K562 (cell line): Measurements from ENCODE around the gene TSHR. TPM values are rescaled to one million over a fixed set of nuclear protein-coding genes. Genes with fewer than 3 reads are reported as not detected.

Source experiments
- ATAC-seq: fragments of 200-7000 bp; cut with Tn5 transposase; 3 replicates; pipeline ENCODE4 v1.9.1; 2020; ENCODE audit warnings: moderate library complexity
- BruUV-seq: library from RNA; stranded (reverse); fragments of 400-500 nt; replicated peaks from 2 replicates; lab custom pipeline; 2021; lab: Mats Ljungman, UMichigan
- CTCF ChIA-PET: fragments of 300-600 bp; formaldehyde crosslinking; extraction: SDS; loops from one replicate; lab custom pipeline; 2021; ENCODE audit warnings: low intra/inter-chr PET ratio; lab: Yijun Ruan, JAX
- POLR2A ChIA-PET: fragments of 300-600, 350-650 bp; sonication (Branson Sonifier 250); formaldehyde crosslinking; extraction: SDS; loops from one replicate; lab custom pipeline; 2021; ENCODE audit warnings: antibody characterized with exemption, inconsistent platforms; lab: Yijun Ruan, JAX
- DNase-seq, 4 experiments: peaks; one replicate each; pipeline versions ENCODE4 v3.0.0 to v3.0.0-alpha.2; 2011 to 2018; ENCODE audit warnings: low spot score in 3 of 4, mixed read lengths in 3 of 4; ENCODE audit errors: extremely low read depth in 1 of 4
- FAIRE-seq: peaks from 2 replicates; lab custom pipeline; 2011; peaks lifted over from hg19 to GRCh38; lab: Jason Lieb, UNC
- H2AFZ ChIP-seq: 2 replicates; pipeline ENCODE4 v1.6.0; 2011; ENCODE audit warnings: low read depth, low read length, control low read depth, inconsistent platforms
- H3K27ac ChIP-seq: fragments of 200-600 bp; 3 replicates; pipeline ENCODE4 v1.8.0; 2011; ENCODE audit warnings: low read depth, mild to moderate bottlenecking, control low read depth, inconsistent platforms, low read length, moderate library complexity, mixed read lengths; ENCODE audit errors: extremely low read depth
- H3K27me3 ChIP-seq, 2 experiments: fragments of 300-600 bp in 1 of 2; 2 replicates in 1 of 2; 3 replicates in 1 of 2; pipeline versions ENCODE4 v1.6.0 to v1.8.0; 2011; ENCODE audit warnings: inconsistent platforms in 2 of 2, low read length in 2 of 2, mild to moderate bottlenecking in 1 of 2, mixed read lengths in 1 of 2, moderate library complexity in 1 of 2; ENCODE audit not compliant: control insufficient read depth in 2 of 2, insufficient read depth in 2 of 2
- H3K36me3 ChIP-seq: fragments of 300-600 bp; 3 replicates; pipeline ENCODE4 v1.8.0; 2011; ENCODE audit warnings: mild to moderate bottlenecking, low read length, inconsistent platforms; ENCODE audit not compliant: control insufficient read depth, insufficient read depth
- H3K4me1 ChIP-seq, 2 experiments: fragments of 200-600 bp in 1 of 2; replicated peaks in 1 of 2; 2 replicates in 1 of 2; 3 replicates in 1 of 2; pipeline versions ENCODE4 v1.5.1 to v1.8.0; 2011; ENCODE audit warnings: inconsistent platforms in 2 of 2, low read length in 2 of 2, mild to moderate bottlenecking in 1 of 2, mixed read lengths in 1 of 2, moderate library complexity in 1 of 2; ENCODE audit not compliant: control insufficient read depth in 2 of 2, insufficient read depth in 2 of 2
- H3K4me2 ChIP-seq: 2 replicates; pipeline ENCODE4 v1.6.1; 2011; ENCODE audit warnings: low read length, control low read depth, inconsistent platforms, mixed read lengths; ENCODE audit not compliant: insufficient read depth
- H3K4me3 ChIP-seq: fragments of 200-600 bp; sonication (generic), shearing (Covaris generic); 2 replicates; pipeline ENCODE4 v1.5.1; 2016; ENCODE audit warnings: control low read depth, inconsistent platforms
- H3K79me2 ChIP-seq: fragments of 200-600 bp; 3 replicates; pipeline ENCODE4 v1.8.0; 2011; ENCODE audit warnings: low read length, inconsistent platforms; ENCODE audit not compliant: control insufficient read depth, insufficient read depth
- H3K9ac ChIP-seq, 2 experiments: 2 replicates each; pipeline versions ENCODE4 v1.6.0 to v1.6.1; 2011; ENCODE audit warnings: low read depth in 2 of 2, low read length in 2 of 2, control low read depth in 1 of 2, inconsistent platforms in 1 of 2, mild to moderate bottlenecking in 1 of 2, mixed read lengths in 1 of 2; ENCODE audit not compliant: insufficient read depth in 1 of 2
- H3K9me1 ChIP-seq: one replicate; pipeline ENCODE4 v1.6.0; 2011; ENCODE audit warnings: inconsistent platforms, mild to moderate bottlenecking, low read length, moderate library complexity; ENCODE audit not compliant: control insufficient read depth, insufficient read depth
- H3K9me3 ChIP-seq: replicated peaks from 2 replicates; pipeline ENCODE4 v1.5.1; 2011; ENCODE audit warnings: low read depth, low read length, inconsistent platforms; ENCODE audit not compliant: control insufficient read depth, insufficient read depth
- H4K20me1 ChIP-seq: replicated peaks from 2 replicates; pipeline ENCODE4 v1.6.1; 2011; ENCODE audit warnings: low read length, inconsistent platforms, mixed read lengths; ENCODE audit not compliant: control insufficient read depth, insufficient read depth
- WGBS: fragments of 100-300 bp; shearing (Covaris generic); methylation state at CpG from one replicate; pipeline ENCODE4 v1.1.6; 2016; ENCODE audit warnings: low coverage, mixed read lengths; ENCODE audit not compliant: insufficient coverage; ENCODE audit errors: missing lambda C conversion rate; 5-methylcytosine and 5-hydroxymethylcytosine counted together
- in situ Hi-C: fragments of 300-500 bp; cut with MboI; formaldehyde crosslinking; loops from 4 replicates; pipeline ENCODE4 v1.15.0; 2018; ENCODE audit warnings: inconsistent platforms, mixed read lengths
- intact Hi-C: fragments of 100-400 bp; cut with micrococcal nuclease; formaldehyde crosslinking; loops from 2 replicates; pipeline ENCODE4 v1.14.2; 2022
- polyA plus RNA-seq, 8 experiments: library from polyadenylated mRNA; depleted of rRNA in 4 of 8; stranded (reverse) in 5 of 8; unstranded in 3 of 8; fragments of >200 nt; fragmentation: Nextera tagmentation in 2 of 8; fragmentation: Illumina TruSeq in 1 of 8; extraction: Ambion mirVana in 2 of 8; extraction: Trizol in 1 of 8; gene quantifications; 2 replicates each; pipeline versions ENCODE4 v1.2.1 to v1.2.3, GENCODE V29; 2011 to 2014; ENCODE audit warnings: inconsistent platforms in 1 of 8, missing spikeins in 1 of 8
- total RNA-seq, 7 experiments: library from RNA; depleted of rRNA in 6 of 7; stranded (reverse); fragments of >200 nt in 6 of 7; fragmentation: Illumina TruSeq in 2 of 7; extraction: Trizol in 2 of 7; gene quantifications; 2 replicates each; pipeline versions ENCODE4 v1.2.1 to v1.2.3, GENCODE V29; 2011 to 2021; ENCODE audit warnings: low replicate concordance in 1 of 7
- TF ChIP-seq, protein P1 (sequence below): sonication (generic); formaldehyde crosslinking; IDR thresholded peaks from 2 replicates; pipeline ENCODE4 v1.8.1; 2023; ENCODE audit warnings: mild to moderate bottlenecking, missing genetic modification reagents

TSHR gene
- total and polyA plus RNA-seq, 9 of the 15 experiments (the other 6 are each of a cell fraction or from before 2014, with no cell fraction given), result 0.01 to 0.10 TPM; not detected in 7

DNA sequence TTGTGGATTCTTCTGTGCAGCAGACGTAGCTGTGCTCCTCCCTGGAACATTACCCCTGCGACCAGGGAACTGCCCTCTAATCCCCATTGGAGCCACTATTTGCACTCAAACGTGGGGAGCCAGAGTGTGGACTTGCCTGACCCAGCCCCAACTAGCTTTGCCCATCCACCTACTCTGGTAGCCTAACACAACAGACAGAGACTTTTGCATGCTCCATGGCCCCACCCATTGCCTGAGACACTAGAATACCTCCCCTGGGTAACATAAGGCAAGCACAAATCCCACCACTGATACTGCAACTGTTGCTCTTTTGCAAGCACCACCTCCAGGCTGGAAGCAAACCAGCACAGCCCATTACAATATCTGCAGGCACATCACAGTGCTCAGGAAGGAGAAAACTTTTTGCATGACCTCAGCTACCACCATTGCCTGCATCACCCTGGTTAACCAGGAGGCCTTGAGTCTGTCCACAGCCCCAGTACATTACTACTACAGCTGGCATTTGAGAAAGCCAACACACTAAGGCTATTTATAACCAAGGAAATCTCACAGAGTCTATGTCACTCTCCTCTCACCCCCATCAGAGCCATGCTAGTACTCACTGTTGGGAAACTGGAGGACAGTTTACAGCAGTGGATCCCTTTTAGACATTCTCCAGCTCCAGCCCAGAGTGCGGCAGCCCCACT is 28.9 kb upstream of the TSHR start:
- H3K9me3 ChIP-seq, result no peaks in the 10 kb centered on the region
- DNase-seq, result no peak
- no TSS peak for BruUV-seq
- no peak overlapping the region for H3K4me2 ChIP-seq
- H3K9me1 ChIP-seq, result no peaks in the 10 kb centered on the region
- CTCF ChIA-PET, result no interaction called here
- no peaks in the 10 kb centered on the region for H3K79me2 ChIP-seq
- no peaks in the 10 kb centered on the region for H3K27me3 ChIP-seq
- peaks cover 0 to 2% of the 10 kb centered on the region in 2 experiments; a peak in 3 of 5 replicates for H3K4me1 ChIP-seq
- WGBS, result 53% methylated on average over 4 of the region's 4 CpGs
- in situ Hi-C loops, result no loop called here
- no peaks in the 10 kb centered on the region for H4K20me1 ChIP-seq
- POLR2A ChIA-PET, result interaction anchor here (0.9 to 1.0 kb wide), 2 partner anchors 15 to 47 kb away, joined by 3 read pairs; partner anchors contain the start of gene CEP128
- no peak overlapping the region for H2AFZ ChIP-seq
- no peak overlapping the region for H3K9ac ChIP-seq
- H3K27ac ChIP-seq, result no peak overlapping the region
- no peak for ATAC-seq
- FAIRE-seq, result no peak
- TF ChIP-seq, protein P1, sequence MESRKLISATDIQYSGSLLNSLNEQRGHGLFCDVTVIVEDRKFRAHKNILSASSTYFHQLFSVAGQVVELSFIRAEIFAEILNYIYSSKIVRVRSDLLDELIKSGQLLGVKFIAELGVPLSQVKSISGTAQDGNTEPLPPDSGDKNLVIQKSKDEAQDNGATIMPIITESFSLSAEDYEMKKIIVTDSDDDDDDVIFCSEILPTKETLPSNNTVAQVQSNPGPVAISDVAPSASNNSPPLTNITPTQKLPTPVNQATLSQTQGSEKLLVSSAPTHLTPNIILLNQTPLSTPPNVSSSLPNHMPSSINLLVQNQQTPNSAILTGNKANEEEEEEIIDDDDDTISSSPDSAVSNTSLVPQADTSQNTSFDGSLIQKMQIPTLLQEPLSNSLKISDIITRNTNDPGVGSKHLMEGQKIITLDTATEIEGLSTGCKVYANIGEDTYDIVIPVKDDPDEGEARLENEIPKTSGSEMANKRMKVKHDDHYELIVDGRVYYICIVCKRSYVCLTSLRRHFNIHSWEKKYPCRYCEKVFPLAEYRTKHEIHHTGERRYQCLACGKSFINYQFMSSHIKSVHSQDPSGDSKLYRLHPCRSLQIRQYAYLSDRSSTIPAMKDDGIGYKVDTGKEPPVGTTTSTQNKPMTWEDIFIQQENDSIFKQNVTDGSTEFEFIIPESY (CRISPR knock-in tag), result no peak
- intact Hi-C loops, result no loop called here
- H3K36me3 ChIP-seq, result no peaks in the 10 kb centered on the region
- no peak overlapping the region for H3K4me3 ChIP-seq
